A549 treated with CpdA at 1 μM for 4 hours (cell line): ENCODE data around the gene YWHAH. TPM values are rescaled to one million over a fixed set of nuclear protein-coding genes. Genes with fewer than 3 reads are reported as not detected.

Experiments
- total RNA-seq: library from RNA; stranded (reverse); fragments of 200-300 nt; extraction: Qiagen RNA extraction; gene quantifications from 5 replicates; pipeline ENCODE4 v1.2.3, GENCODE V29; 2022; ENCODE audit warnings: low read depth

The YWHAH gene
- total RNA-seq: 124 to 141 TPM (median 131 TPM) in 5 replicates

DNA sequence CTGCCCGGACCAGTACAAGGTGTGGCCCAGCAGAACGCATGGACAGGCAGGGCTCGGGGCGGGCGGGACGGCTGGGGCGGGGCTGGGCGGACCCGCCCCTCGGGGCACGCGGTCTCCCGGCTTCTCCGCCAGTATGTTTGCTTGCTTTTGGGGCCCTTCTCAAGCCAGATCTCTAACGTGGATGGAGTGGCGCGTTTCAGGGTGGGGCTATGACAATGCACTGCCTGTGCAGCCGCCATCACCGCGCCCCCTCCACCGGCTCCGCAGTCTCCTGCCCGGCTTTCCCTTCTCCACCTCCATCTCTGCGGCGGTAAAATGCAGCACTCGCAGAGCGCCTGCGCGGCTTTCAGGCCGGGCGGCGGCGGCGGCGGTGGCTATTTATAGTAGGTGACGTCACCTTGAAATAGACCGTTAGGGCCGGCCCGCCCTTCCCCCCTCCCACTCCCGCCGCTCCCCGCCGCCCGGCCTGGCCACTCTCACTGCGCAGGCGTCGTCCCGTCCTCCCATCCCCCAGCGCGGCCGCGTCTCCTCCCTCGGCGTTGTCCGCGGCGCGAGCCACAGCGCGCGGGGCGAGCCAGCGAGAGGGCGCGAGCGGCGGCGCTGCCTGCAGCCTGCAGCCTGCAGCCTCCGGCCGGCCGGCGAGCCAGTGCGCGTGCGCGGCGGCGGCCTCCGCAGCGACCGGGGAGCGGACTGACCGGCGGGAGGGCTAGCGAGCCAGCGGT lies at the start of gene YWHAH:
Gene YWHAH (plus strand): TSS at position 558 of the 722 bp plus-strand sequence. CDS start 199 bp downstream, outside the sequence.

Other genes with a start within 250 kb of the YWHAH start
- 6.1 to 8.5 TPM (median 6.6 TPM) in 5 replicates for gene PRR14L, start 194.4 kb upstream of the YWHAH start, total RNA-seq
- gene DEPDC5, start 190.5 kb upstream of the YWHAH start, total RNA-seq: 3.8 to 5.8 TPM (median 4.9 TPM) in 5 replicates
- gene SLC5A1, start 98.7 kb downstream of the YWHAH start, total RNA-seq: 0.03 TPM in 1 of 5 replicates, not detected in the others
- not detected in 5 replicates for gene C22orf42, start 214.8 kb downstream of the YWHAH start, total RNA-seq